Uterus (tissue), 4 donors: ENCODE data around the gene CGN. TPM values are rescaled to one million over a fixed set of nuclear protein-coding genes. Genes with fewer than 3 reads are reported as not detected.

ENCODE experiments used
- DNase-seq, 2 donors: peaks; one replicate each; pipeline ENCODE4 v3.0.0-alpha.2; 2019 to 2020
- H3K27ac ChIP-seq, 2 donors: fragments of 200-600 bp; sonication (generic); 1 replicate in 1 of 2; 2 replicates in 1 of 2; pipeline ENCODE4 v1.5.1; 2016 to 2018
- H3K27me3 ChIP-seq, 2 donors: fragments of 200-600 bp; sonication (generic); one replicate each; pipeline ENCODE4 v1.5.1; 2018 to 2019; ENCODE audit warnings: control low read depth in 1 of 2
- H3K36me3 ChIP-seq, 2 donors: fragments of 200-600 bp; sonication (generic); one replicate each; pipeline ENCODE4 v1.5.1; 2019; ENCODE audit warnings: control low read depth in 1 of 2
- H3K4me1 ChIP-seq, 2 donors: fragments of 200-600 bp; sonication (generic); one replicate each; pipeline ENCODE4 v1.5.1; 2018 to 2019; ENCODE audit warnings: control low read depth in 1 of 2
- H3K4me3 ChIP-seq, 2 donors: fragments of 200-600 bp; sonication (generic); 1 replicate in 1 of 2; 2 replicates in 1 of 2; pipeline ENCODE4 v1.5.1; 2018 to 2019; ENCODE audit warnings: mild to moderate bottlenecking in 1 of 2
- H3K9me3 ChIP-seq, 2 donors: fragments of 200-600 bp; sonication (generic); one replicate each; pipeline ENCODE4 v1.5.1; 2019; ENCODE audit warnings: control low read depth in 1 of 2
- POLR2A ChIP-seq, 2 donors: fragments of 450-650 bp; IDR thresholded peaks; one replicate each; pipeline ENCODE4 v1.6.1; 2016; ENCODE audit warnings: antibody characterized with exemption in 2 of 2, mild to moderate bottlenecking in 1 of 2, moderate library complexity in 1 of 2
- intact Hi-C: fragments of 100-400 bp; cut with DNase I; formaldehyde crosslinking; loops from one replicate; pipeline ENCODE4 v1.15.1; 2023; ENCODE audit warnings: low total_unique reads
- total RNA-seq, 4 donors: library from RNA; depleted of rRNA in 3 of 4; stranded (reverse); fragments of >200 nt in 3 of 4; gene quantifications; one replicate each; pipeline versions ENCODE4 v1.1.0 to v1.2.4, GENCODE V29; 2014 to 2023
- TF ChIP-seq, protein P1 (sequence below), 4 experiments: fragments of 200-600 bp in 2 of 4; fragments of 450-650 bp in 2 of 4; sonication (generic) in 2 of 4; IDR thresholded peaks; one replicate each; pipeline ENCODE4 v1.5.1; 2016 to 2019; ENCODE audit warnings: antibody characterized with exemption in 4 of 4, mild to moderate bottlenecking in 2 of 4, moderate library complexity in 1 of 4
- donor health status: DM: yes; HTN: yes; CAD: no.

CGN gene
- total RNA-seq, 4 donors from 2014 or later = under 0.01 to 7.3 (median 0.85) TPM

DNA sequence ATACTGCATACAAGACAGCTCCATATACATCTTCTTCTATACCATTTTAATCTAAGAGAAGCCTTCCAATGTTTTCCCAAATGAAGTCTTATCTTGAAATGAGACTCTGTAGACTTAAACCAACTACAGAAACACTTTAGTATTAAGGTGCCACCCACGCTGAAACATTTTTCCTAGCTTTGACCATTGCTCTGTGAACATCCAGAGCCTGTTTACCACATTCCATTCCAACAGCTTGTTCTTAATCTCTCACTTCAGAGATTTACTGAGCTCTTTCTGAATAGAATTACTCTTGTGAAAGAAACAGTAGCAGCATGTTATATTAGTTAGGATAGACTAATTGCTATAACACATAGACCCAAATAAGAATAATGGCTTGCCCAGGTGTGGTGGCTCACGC is 32.3 kb upstream of the CGN start:
- DNase-seq = no peak
- intact Hi-C loops = no loop called here
- TF ChIP-seq, protein P1, sequence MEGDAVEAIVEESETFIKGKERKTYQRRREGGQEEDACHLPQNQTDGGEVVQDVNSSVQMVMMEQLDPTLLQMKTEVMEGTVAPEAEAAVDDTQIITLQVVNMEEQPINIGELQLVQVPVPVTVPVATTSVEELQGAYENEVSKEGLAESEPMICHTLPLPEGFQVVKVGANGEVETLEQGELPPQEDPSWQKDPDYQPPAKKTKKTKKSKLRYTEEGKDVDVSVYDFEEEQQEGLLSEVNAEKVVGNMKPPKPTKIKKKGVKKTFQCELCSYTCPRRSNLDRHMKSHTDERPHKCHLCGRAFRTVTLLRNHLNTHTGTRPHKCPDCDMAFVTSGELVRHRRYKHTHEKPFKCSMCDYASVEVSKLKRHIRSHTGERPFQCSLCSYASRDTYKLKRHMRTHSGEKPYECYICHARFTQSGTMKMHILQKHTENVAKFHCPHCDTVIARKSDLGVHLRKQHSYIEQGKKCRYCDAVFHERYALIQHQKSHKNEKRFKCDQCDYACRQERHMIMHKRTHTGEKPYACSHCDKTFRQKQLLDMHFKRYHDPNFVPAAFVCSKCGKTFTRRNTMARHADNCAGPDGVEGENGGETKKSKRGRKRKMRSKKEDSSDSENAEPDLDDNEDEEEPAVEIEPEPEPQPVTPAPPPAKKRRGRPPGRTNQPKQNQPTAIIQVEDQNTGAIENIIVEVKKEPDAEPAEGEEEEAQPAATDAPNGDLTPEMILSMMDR (IDR thresholded peaks at IDR 0.05) = no peak
- TF ChIP-seq POLR2A (IDR thresholded peaks at IDR 0.05) = no peak
- H3K4me3 ChIP-seq = no peak overlapping the region
- H3K27ac ChIP-seq = peak overlapping the region; percentile 56 to 66
- no peaks in the 10 kb centered on the region for H3K9me3 ChIP-seq
- no peaks in the 10 kb centered on the region for H3K36me3 ChIP-seq
- no peaks in the 10 kb centered on the region for H3K4me1 ChIP-seq
- H3K27me3 ChIP-seq = no peaks in the 10 kb centered on the region

DNA sequence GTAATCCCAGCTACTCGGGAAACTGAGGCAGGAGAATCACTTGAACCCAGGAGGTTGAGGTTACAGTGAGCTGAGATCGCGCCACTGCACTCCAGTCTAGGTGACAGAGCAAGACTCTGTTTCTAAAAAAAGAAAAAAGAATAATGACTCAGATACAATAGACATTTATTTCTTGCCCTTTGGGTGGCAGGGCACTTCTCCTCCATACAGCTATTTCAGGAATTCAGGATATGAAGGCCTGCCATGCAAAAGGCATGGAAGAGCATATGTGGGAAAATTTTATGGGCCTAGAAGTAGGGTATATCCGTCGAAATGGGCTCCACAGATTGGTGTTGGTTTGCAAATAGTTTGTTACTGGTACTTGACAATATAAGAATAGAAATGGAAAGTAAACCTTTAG is 31.7 kb upstream of the CGN start:
- Histone ChIP-seq H3K9me3 (no peaks in the 10 kb centered on the region), H3K27ac (peak overlapping the region in 1 of 2 donors; percentile 66), H3K4me3 (no peak overlapping the region), H3K4me1 (no peaks in the 10 kb centered on the region), H3K36me3 (no peaks in the 10 kb centered on the region), H3K27me3 (no peaks in the 10 kb centered on the region)
- DNase-seq = no peak
- TF ChIP-seq POLR2A (IDR thresholded peaks at IDR 0.05) = no peak
- TF ChIP-seq, protein P1 (IDR thresholded peaks at IDR 0.05) = no peak
- intact Hi-C loops = no loop called here

DNA sequence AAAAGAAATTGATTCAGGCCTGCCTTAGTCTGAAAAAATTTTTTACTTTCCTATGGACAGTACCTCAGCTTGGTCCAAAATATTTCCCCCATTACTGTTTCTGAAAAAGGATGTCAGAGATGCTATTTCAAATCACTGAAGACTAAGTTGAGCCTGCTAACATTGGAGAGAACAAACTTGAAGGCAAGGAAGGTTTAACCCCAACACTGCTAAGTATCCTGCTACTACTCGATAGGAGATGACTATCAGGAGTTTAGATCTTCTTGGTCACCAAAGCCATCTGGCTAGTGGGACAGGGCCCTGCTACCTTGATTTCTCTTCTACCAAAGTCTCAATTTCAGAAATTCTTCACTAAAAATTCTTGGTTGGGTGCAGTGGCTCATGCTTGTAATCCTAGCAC is 29.2 kb upstream of the CGN start:
- Histone ChIP-seq H3K9me3 (no peaks in the 10 kb centered on the region), H3K27me3 (no peaks in the 10 kb centered on the region), H3K4me1 (no peaks in the 10 kb centered on the region), H3K27ac (no peak overlapping the region), H3K36me3 (no peaks in the 10 kb centered on the region), H3K4me3 (no peak overlapping the region)
- TF ChIP-seq, protein P1 (IDR thresholded peaks at IDR 0.05) = no peak
- no peak for TF ChIP-seq POLR2A (IDR thresholded peaks at IDR 0.05)
- DNase-seq = no peak
- intact Hi-C loops = no loop called here

DNA sequence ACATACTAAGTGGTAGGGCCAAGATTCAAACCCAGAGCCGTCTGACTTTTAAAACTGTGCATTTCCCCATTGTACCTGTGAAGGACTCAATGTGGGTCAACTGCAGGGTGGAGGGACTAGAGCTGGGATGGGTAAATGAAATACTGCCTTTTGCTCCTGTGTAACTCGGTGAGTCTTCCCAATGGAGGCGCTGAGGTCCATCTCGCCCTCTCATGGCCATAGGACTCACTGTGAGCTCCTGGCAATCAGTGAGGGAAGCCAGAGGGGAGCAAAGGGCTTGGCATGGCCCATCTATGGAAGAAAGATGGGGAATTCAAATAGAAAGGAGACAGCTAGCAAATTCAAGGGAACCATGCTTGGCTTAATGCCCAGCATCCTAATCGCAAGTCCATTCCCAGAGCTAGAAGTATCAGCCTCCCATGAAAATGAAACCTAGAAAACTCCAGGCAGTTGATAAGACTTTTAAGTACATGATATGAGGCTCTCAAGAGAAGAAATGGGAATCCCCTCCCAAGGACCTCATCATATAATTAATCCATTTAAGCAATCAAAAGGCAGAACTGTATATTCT is 25.4 kb upstream of the CGN start:
- Histone ChIP-seq H3K27me3 (no peaks in the 10 kb centered on the region), H3K4me3 (no peak overlapping the region), H3K36me3 (no peaks in the 10 kb centered on the region), H3K27ac (no peak overlapping the region), H3K9me3 (no peaks in the 10 kb centered on the region), H3K4me1 (no peaks in the 10 kb centered on the region)
- no peak for TF ChIP-seq POLR2A (IDR thresholded peaks at IDR 0.05)
- TF ChIP-seq, protein P1 (IDR thresholded peaks at IDR 0.05) = no peak
- intact Hi-C loops = no loop called here
- DNase-seq = no peak

DNA sequence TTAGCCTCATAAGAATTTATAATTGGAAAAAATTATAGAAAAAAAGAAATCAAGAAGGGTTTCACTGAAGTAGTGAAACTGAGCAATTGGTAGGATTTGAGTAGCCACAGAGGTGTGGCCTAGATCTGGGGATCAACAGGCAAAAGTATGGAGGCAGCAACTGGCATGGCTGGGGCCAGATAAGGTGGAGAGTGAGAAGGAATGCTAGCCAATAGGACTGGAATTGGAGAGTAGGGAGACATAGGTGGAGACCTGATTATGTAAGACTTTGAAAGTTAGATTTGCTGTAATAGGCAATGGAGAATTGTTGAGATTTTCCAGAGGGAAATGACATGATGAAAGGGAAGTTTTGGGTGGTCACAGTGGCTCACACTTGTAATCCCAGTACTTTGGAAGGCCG is 24.6 kb upstream of the CGN start:
- H3K27me3 ChIP-seq = no peaks in the 10 kb centered on the region
- TF ChIP-seq POLR2A (IDR thresholded peaks at IDR 0.05) = no peak
- TF ChIP-seq, protein P1 (IDR thresholded peaks at IDR 0.05) = no peak
- no peak overlapping the region for H3K4me3 ChIP-seq
- DNase-seq = no peak
- no peaks in the 10 kb centered on the region for H3K36me3 ChIP-seq
- H3K9me3 ChIP-seq = no peaks in the 10 kb centered on the region
- no peaks in the 10 kb centered on the region for H3K4me1 ChIP-seq
- intact Hi-C loops = no loop called here
- no peak overlapping the region for H3K27ac ChIP-seq
